GM18867 (cell line): ENCODE data around the gene EXOC3L1.

Experiments used
- ATAC-seq: cut with Tn5 transposase; IDR thresholded peaks from one replicate; pipeline ENCODE4 v1.9.1; 2021; ENCODE audit warnings: mild to moderate bottlenecking, moderate library complexity; ENCODE audit not compliant: unreplicated experiment

EXOC3L1 gene

GRCh38 chr16:67165121-67166078 lies 24.5 kb downstream of the EXOC3L1 start:
- no peak for ATAC-seq

- ATAC-seq = no peak
These were observed 25.3 kb downstream of the EXOC3L1 start, which contains the start of gene HSF4 for GRCh38 chr16:67164599-67165061. Gene HSF4 (plus strand): TSS chr16:67164745. CDS start chr16:67164812, 67 bp downstream.

DNA sequence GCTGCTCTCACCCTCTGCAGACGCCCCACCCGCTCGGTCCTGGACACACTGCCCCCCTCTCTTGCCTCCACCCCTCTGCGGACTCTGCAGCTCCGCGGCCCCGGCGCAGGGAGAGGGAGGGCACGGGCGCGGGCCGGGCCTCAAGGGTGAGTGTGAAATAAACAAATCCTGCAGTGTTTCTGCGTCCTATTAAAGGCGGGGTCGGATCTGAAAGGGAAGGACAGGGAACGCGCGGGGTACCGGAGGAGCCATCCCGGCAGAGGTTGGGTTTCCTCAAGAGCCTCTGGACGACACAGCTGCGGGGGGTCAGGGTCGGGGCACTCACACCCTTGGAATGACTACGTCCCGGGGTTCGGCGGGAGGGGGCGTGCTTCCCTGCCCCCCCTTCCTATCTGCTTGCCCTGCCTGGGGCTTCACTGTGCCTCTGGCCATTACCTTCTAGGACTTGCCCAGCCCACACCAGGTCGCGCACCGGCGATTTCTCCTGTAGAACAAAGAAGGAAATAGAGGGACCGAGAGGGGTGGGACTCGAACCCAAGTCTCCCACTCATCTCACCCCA lies 25.9 kb downstream of the EXOC3L1 start:
- ATAC-seq = no peak

DNA sequence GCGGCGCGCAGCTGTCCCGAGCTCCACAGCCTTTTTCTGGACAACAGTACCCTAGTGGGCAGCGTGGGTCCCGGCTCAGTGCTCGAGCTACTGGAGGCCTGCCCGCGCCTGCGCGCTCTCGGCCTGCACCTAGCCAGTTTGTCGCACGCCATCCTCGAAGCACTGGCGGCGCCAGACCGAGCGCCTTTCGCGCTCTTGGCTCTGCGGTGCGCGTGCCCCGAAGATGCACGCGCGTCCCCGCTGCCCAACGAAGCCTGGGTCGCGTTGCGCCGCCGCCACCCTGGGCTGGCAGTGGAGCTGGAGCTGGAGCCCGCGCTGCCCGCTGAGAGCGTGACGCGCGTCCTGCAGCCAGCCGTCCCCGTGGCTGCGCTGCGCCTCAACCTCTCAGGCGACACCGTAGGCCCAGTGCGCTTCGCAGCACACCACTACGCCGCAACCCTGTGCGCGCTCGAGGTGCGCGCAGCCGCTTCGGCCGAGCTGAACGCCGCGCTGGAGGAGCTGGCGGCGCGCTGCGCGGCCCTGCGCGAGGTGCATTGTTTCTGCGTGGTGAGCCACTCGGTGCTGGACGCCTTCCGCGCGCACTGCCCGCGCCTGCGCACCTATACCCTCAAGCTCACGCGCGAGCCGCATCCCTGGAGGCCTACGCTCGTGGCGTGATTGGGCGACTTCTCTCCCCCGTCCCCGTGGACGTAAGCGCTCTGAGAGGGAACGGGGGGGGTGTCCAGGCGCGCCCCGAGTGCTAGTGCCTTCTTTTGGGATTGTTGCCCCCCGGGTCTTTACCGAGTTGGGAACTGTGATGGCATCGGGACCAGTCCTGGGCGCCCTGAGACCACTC lies 26.6 kb downstream of the EXOC3L1 start:
- no peak for ATAC-seq

DNA sequence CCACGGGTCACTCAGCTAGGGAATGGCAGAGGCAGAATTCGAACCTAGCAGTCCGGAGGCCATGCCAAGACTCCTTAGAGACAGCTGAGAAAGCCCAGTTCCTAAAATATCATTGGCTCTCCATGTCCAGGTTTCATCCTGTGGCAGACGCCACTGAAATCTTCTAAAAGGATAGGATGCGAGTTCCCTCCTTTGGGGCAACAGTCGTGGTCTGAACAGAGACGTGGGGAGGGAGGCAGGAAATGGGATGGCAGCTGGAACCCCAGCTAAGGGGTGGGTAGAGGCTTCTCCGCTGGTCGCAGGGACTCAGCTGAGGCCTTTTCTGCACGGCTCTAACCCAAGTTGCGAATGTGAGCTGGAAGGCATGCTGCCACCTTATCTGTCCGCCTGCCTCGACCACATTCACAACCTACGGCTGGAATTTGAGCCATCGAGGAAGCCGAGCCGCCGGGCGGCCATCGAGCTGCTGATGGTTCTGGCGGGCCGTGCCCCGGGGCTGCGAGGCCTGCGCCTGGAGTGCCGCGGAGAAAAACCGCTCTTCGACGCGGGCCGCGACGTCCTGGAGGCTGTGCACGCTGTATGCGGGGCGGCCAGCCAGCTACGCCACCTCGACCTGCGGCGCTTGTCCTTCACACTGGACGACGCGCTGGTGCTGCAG lies 27.3 kb downstream of the EXOC3L1 start:
- ATAC-seq = no peak

DNA sequence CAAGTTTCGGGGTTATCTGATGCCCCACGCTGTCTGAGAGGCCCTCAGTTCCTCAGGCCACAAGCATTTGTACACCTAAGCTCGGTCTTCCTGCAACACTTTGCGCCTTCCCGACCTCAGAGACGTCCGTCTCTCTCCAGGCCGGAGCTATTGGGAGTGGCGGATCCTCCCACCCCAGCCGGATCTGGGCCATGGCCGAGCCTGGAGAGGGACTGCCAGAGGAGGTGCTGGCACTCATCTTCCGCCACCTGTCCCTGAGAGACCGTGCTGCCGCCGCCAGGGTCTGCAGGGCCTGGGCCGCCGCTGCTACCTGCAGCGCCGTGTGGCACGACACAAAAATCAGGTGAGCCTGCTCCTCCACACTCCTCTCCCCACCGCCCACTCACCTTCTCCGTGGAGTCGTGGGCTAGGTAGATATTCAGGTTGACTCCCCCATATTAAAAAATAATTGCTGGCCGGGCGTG lies 28.3 kb downstream of the EXOC3L1 start:
- no peak for ATAC-seq

DNA sequence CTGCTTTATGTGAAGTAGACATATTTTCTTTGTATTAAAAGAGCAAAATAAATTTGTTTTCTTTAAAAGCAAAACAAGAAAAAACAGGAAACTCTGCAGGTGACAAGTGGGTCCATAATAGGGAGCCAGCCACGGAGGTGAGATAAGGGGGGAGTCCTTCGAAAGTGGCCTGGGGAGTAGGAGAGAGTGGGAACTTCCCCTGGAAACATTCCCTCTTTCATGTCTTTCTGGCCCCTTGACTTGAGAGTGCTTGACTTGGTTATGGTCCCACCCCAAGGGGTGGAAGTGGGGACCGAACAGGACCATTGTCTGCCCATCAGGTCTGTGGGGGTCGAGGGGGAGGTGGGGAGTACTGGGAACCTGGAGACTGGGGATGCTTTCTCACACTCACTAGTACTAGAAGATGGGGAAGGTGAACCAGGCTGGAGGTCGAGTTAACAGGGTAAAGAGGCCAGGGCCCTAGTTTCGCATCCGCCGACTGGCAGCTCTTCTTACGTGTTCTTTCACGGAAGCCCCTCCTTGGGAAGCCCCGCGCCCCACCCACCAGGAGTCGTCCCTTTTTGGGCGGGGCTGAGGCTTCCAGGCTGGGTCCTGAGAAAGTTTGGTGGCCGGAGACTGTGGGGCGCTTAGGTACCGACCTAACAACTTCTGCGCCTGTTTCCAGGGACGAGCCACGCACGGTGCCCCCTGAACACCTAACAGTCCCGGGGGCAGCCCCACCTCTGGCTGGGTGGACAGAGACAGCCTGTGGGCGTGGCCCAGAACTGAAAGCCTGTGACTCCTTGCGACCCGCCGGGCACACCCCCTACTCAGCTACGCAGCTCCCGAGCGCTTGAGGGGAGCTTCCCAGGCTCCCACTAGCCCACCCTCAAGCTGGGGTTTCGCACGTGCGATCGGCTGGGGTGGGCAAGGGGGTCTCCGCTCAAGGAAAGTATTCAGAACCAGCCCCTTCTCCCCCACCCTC lies 31.0 kb downstream of the EXOC3L1 start:
- ATAC-seq = peak; percentile 39

DNA sequence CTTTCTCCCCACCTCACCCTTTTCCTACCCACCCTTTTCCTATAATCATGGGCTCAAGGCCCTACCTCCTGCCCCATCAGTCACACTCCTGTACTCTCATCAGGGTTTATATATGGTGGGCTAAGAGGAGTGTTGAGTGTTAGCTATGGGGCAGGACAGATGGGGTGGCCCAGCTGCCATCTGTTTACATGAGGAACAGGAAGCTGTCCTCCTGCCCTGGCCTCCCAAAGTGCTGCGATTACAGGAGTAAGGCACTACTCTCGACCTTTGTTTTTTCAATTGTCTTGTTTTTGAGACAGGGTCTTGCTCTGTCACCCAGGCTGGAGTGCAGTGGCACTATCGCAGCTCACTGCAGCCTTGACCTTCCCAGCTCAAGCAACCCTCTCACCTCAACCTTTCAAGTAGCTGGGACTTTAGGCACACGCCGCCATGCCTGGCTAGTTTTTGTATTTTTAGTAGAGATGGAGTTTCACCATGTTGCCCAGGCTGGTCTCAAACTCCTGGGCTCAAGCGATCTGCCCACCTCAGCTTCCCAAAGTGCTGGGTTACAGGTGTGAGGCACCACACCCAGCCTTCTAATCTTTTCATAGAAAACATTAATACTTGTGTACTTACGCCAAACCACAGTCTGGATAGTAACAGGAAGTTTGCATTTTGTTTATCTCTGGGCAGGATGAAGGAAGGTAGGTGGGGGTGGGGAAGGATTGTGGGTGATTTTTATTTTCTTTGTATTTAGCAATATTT lies 31.9 kb downstream of the EXOC3L1 start:
- no peak for ATAC-seq

- ATAC-seq = no peak
These were observed 32.7 kb downstream of the EXOC3L1 start for GRCh38 chr16:67157106-67157748.

- no peak for ATAC-seq
These were observed 33.6 kb downstream of the EXOC3L1 start for GRCh38 chr16:67156143-67156844.

- peak; percentile 24 for ATAC-seq
These were observed 34.4 kb downstream of the EXOC3L1 start for GRCh38 chr16:67155295-67156142.

- no peak for ATAC-seq
These were observed 35.2 kb downstream of the EXOC3L1 start for GRCh38 chr16:67154578-67155294.

DNA sequence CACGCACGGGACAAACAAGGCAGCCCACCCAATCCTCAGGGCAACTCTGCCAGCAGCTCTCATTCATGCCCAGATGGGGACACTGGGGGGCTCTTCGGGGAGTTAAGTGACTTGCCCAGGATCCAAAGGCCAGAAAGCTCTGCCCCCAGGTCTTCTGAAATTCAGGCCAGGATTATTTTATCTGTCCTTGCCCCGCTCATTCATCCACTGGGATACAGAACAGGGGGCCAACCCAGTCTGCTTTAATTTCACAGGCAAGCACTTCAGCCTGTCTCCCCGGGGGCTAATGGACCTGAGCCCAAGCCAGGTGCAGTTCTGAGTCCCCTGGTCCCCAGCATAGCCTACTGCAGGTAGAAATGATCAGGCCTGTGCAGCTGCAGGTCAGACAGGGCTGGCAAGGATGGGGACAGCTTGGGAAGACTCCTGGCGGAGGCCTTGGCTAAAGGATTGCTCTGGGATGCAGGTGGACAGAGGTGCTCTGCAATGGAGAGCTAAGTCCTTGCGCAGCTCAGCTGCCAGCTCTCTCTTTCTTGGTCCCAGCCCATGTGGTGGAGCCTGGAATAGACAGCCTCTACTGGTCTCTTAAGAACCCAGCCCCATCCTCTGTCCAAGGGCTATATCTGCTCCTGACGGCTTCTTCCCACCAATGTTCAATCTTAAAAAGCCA lies 38.4 kb downstream of the EXOC3L1 start:
- no peak for ATAC-seq

DNA sequence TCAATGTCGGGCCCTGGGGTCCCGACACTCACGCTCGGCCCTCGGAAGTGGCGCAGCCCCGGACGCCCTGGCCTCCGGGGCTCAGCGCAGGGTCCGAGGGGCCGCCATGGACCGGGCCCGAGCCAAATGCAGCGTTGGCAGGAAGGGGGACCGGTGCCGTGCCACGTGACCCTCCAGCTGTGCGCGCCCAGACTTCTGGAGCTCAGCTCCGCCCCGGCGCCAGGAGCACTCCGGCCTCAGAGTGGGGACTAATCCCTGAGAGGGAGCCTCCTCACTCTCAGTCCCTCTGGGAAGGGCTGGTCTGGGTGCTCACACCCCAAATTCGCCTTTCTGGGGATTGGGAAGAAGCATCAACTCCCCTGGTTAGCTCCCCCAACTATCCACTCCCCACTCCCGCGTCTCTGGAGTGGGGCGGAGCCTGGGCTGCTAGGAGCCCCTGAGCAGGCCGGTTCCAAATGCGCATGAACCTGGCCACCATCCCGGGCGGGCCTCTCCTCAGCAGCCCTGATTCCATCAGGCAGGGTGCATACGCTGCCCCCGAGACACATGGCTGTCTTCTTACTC lies 39.0 kb downstream of the EXOC3L1 start, which contains the start of gene B3GNT9:
B3GNT9 (minus strand) TSS at position 166 of the 564 bp plus-strand sequence. CDS start 513 bp downstream, outside the sequence.
- peak; percentile 44 for ATAC-seq
